HEK293 (cell line): ENCODE measurements around the gene TEKTIP1.

Source experiments
- CTCF ChIA-PET: fragments of 350-600 bp; formaldehyde crosslinking; extraction: SDS; loops from one replicate; lab custom pipeline; 2021; ENCODE audit warnings: antibody characterized with exemption; lab: Yijun Ruan, JAX
- POLR2A ChIA-PET: fragments of 300-600 bp; formaldehyde crosslinking; extraction: SDS; loops from one replicate; lab custom pipeline; 2020; ENCODE audit warnings: antibody characterized with exemption, inconsistent platforms; lab: Yijun Ruan, JAX
- H3K27ac ChIP-seq: fragments of 200-500 bp; sonication (Bioruptor generic); 2 replicates; pipeline ENCODE4 v1.5.1; 2014; ENCODE audit warnings: low read depth, low read length, control low read depth, inconsistent platforms; ENCODE audit errors: extremely low read depth
- H3K36me3 ChIP-seq, 2 experiments: fragments of 200-500 bp in 1 of 2; sonication (Bioruptor generic) in 1 of 2; 1 replicate in 1 of 2; 2 replicates in 1 of 2; pipeline ENCODE4 v1.5.1; 2014 to 2017; ENCODE audit warnings: inconsistent platforms in 2 of 2, low read length in 2 of 2; ENCODE audit not compliant: control insufficient read depth in 2 of 2, insufficient read depth in 1 of 2
- H3K4me1 ChIP-seq: fragments of 200-500 bp; sonication (Bioruptor generic); 2 replicates; pipeline ENCODE4 v1.5.1; 2014; ENCODE audit warnings: mild to moderate bottlenecking, low read length, inconsistent platforms; ENCODE audit not compliant: control insufficient read depth, insufficient read depth
- H3K4me3 ChIP-seq: 2 replicates; pipeline ENCODE4 v1.5.1; 2011; ENCODE audit warnings: low read depth, mild to moderate bottlenecking, control low read depth, low read length, moderate library complexity
- H3K9me3 ChIP-seq: fragments of 200-500 bp; sonication (Bioruptor generic); 2 replicates; pipeline ENCODE4 v1.5.1; 2014; ENCODE audit warnings: low read depth, low read length, inconsistent platforms; ENCODE audit not compliant: control insufficient read depth, insufficient read depth
- AEBP2 ChIP-seq: fragments of 450-650 bp; formaldehyde crosslinking; IDR thresholded peaks from 2 replicates; pipeline ENCODE4 v1.5.1; 2016; ENCODE audit warnings: missing biosample characterization, missing genetic modification characterization, borderline replicate concordance
- RBAK ChIP-seq: fragments of 450-650 bp; formaldehyde crosslinking; IDR thresholded peaks from 2 replicates; pipeline ENCODE4 v1.5.1; 2016; ENCODE audit warnings: missing biosample characterization, missing genetic modification characterization
- ZNF10 ChIP-seq: fragments of 450-650 bp; formaldehyde crosslinking; IDR thresholded peaks from 2 replicates; pipeline ENCODE4 v1.5.1; 2017; ENCODE audit warnings: missing biosample characterization, missing genetic modification characterization
- ZNF138 ChIP-seq: fragments of 450-650 bp; formaldehyde crosslinking; IDR thresholded peaks from 2 replicates; pipeline ENCODE4 v1.5.1; 2016; ENCODE audit warnings: missing biosample characterization, missing genetic modification characterization, borderline replicate concordance
- ZNF146 ChIP-seq: fragments of 450-650 bp; formaldehyde crosslinking; IDR thresholded peaks from 2 replicates; pipeline ENCODE4 v1.5.1; 2016; ENCODE audit warnings: missing biosample characterization, missing genetic modification characterization
- ZNF16 ChIP-seq: fragments of 450-650 bp; formaldehyde crosslinking; IDR thresholded peaks from 2 replicates; pipeline ENCODE4 v1.5.1; 2016; ENCODE audit warnings: low read depth, missing biosample characterization, missing genetic modification characterization
- ZNF2 ChIP-seq: fragments of 450-650 bp; formaldehyde crosslinking; IDR thresholded peaks from 2 replicates; pipeline ENCODE4 v1.5.1; 2016; ENCODE audit warnings: missing biosample characterization, missing genetic modification characterization
- ZNF302 ChIP-seq: fragments of 450-650 bp; formaldehyde crosslinking; IDR thresholded peaks from 2 replicates; pipeline ENCODE4 v1.5.1; 2016; ENCODE audit warnings: missing biosample characterization, missing genetic modification characterization, low read depth
- ZNF335 ChIP-seq: fragments of 450-650 bp; formaldehyde crosslinking; conservative IDR thresholded peaks from 2 replicates; pipeline ENCODE4 v1.5.1; 2016; ENCODE audit warnings: missing biosample characterization, missing genetic modification characterization
- ZNF449 ChIP-seq: fragments of 450-650 bp; formaldehyde crosslinking; IDR thresholded peaks from 2 replicates; pipeline ENCODE4 v1.5.1; 2017; ENCODE audit warnings: missing biosample characterization, mild to moderate bottlenecking, missing genetic modification characterization, moderate library complexity
- ZNF510 ChIP-seq: fragments of 450-650 bp; formaldehyde crosslinking; IDR thresholded peaks from 2 replicates; pipeline ENCODE4 v1.5.1; 2018; ENCODE audit warnings: mild to moderate bottlenecking, missing genetic modification characterization, missing biosample characterization; ENCODE audit not compliant: insufficient replicate concordance
- ZNF514 ChIP-seq: fragments of 450-650 bp; formaldehyde crosslinking; IDR thresholded peaks from 2 replicates; pipeline ENCODE4 v1.5.1; 2016; ENCODE audit warnings: missing biosample characterization, missing genetic modification characterization
- ZNF660 ChIP-seq: fragments of 450-650 bp; IDR thresholded peaks from 2 replicates; pipeline ENCODE4 v1.5.1; 2018; ENCODE audit warnings: missing biosample characterization, mild to moderate bottlenecking, missing genetic modification characterization
- ZNF768 ChIP-seq: fragments of 450-650 bp; formaldehyde crosslinking; IDR thresholded peaks from 2 replicates; pipeline ENCODE4 v1.5.1; 2018; ENCODE audit warnings: missing biosample characterization, mild to moderate bottlenecking, missing genetic modification characterization
- ZNF791 ChIP-seq: fragments of 450-650 bp; formaldehyde crosslinking; IDR thresholded peaks from 2 replicates; pipeline ENCODE4 v1.5.1; 2016; ENCODE audit warnings: missing biosample characterization, missing genetic modification characterization
- TF ChIP-seq, protein P1 (sequence below): fragments of 450-650 bp; formaldehyde crosslinking; optimal IDR thresholded peaks from 2 replicates; pipeline ENCODE3; 2016; ENCODE audit warnings: missing biosample characterization, mild to moderate bottlenecking, missing genetic modification characterization
- TF ChIP-seq, protein P2 (sequence below): fragments of 450-650 bp; formaldehyde crosslinking; IDR thresholded peaks from 2 replicates; pipeline ENCODE4 v1.5.1; 2016; ENCODE audit warnings: missing biosample characterization, missing genetic modification characterization

Gene TEKTIP1

DNA sequence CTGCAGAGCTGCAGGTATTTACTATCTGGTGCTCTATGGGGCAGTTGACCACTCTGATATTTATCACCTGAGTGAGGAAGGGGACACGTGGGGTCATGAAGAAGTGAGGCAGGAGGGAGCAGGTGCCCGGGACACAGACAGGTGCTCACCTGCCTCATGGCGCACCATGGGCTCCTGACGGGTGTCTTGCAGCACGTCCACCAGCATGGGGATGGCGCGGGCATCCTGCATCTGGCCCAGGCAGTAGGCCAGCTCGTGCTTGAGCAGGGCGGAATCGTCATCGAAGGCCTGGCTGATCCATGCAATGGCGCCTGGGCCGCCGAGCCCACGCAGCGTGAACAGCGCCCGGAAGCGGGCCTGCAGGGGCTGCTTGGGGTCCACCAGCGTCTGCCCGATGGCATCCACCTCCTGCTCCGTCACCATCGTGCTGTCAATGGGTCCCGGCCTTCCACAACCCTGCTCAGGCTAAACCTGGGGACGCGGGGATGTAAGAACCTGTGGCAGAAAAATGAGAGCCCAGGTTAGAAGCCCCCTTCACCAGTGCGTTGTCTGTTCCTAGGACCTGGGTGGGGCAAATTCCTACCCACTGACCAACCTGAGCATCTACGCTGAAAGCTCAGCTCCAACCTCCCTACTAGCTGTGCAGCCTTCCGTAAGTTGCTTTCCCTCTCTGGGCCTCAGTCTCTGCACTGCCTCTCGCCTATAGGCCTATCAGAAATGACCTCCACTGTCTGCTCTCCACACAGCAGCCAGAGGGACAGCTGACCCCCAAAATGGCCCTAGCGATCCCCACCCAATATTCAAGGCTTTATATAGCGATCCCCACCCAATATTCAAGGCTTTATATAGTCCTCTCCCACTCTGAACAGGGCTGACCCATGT lies 42.3 kb upstream of the TEKTIP1 start:
- H3K27ac ChIP-seq: no peak overlapping the region
- H3K4me3 ChIP-seq: no peak overlapping the region
- H3K4me1 ChIP-seq: peaks cover 2% of the 10 kb centered on the region
- TF ChIP-seq, protein P1, sequence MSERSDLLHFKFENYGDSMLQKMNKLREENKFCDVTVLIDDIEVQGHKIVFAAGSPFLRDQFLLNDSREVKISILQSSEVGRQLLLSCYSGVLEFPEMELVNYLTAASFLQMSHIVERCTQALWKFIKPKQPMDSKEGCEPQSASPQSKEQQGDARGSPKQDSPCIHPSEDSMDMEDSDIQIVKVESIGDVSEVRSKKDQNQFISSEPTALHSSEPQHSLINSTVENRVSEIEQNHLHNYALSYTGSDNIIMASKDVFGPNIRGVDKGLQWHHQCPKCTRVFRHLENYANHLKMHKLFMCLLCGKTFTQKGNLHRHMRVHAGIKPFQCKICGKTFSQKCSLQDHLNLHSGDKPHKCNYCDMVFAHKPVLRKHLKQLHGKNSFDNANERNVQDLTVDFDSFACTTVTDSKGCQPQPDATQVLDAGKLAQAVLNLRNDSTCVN (tag by site-specific recombination): no peak
- TF ChIP-seq ZNF791 (tag by site-specific recombination) (no peak), ZNF660 (tag by site-specific recombination) (no peak), ZNF768 (peak; percentile 51; the same call in 1 of the 2 replicates)
- H3K9me3 ChIP-seq: no peaks in the 10 kb centered on the region
- POLR2A ChIA-PET: no interaction called here
- H3K36me3 ChIP-seq: peaks cover 7 to 52% of the 10 kb centered on the region in 2 experiments; a peak in 2 of 3 replicates
- CTCF ChIA-PET: no interaction called here

GRCh38 chr19:3497757-3498520 lies 41.0 kb upstream of the TEKTIP1 start:
- Histone ChIP-seq H3K4me1 (peaks cover 2% of the 10 kb centered on the region), H3K36me3 (peaks cover 7 to 39% of the 10 kb centered on the region in 2 experiments; a peak in 2 of 3 replicates), H3K4me3 (no peak overlapping the region), H3K27ac (no peak overlapping the region), H3K9me3 (no peaks in the 10 kb centered on the region)
- POLR2A ChIA-PET: no interaction called here
- CTCF ChIA-PET: interaction anchor here (0.6 to 2.4 kb wide), 2 partner anchors 13 to 25 kb away, joined by 6 to 12 read pairs; no protein-coding TSS in a partner anchor
- TF ChIP-seq ZNF2 (tag by site-specific recombination) (no peak), RBAK (tag by site-specific recombination) (peak; percentile 69; the same call in 1 of the 2 replicates), ZNF302 (tag by site-specific recombination) (no peak), ZNF16 (tag by site-specific recombination) (no peak)

- peaks cover 7 to 24% of the 10 kb centered on the region in 2 experiments; a peak in 2 of 3 replicates for H3K36me3 ChIP-seq
- ChIA-PET POLR2A (interaction anchor here (1.0 to 1.6 kb wide), 4 partner anchors 21 to 224 kb away, joined by 3 to 7 read pairs (median 5); no protein-coding TSS in a partner anchor), CTCF (interaction anchor here (0.7 to 2.4 kb wide), 6 partner anchors 13 to 195 kb away, joined by 3 to 12 read pairs (median 4); no protein-coding TSS in a partner anchor)
- no peak for TF ChIP-seq AEBP2
- TF ChIP-seq ZNF138 (tag by site-specific recombination): no peak
- TF ChIP-seq ZNF146 (tag by site-specific recombination): no peak
- TF ChIP-seq, protein P2, sequence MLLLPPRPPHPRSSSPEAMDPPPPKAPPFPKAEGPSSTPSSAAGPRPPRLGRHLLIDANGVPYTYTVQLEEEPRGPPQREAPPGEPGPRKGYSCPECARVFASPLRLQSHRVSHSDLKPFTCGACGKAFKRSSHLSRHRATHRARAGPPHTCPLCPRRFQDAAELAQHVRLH (tag by site-specific recombination): no peak
- no peak for TF ChIP-seq ZNF510
- no peak for TF ChIP-seq ZNF449 (tag by site-specific recombination)
- TF ChIP-seq ZNF335 (tag by site-specific recombination): peak; percentile 91
- no peak for TF ChIP-seq ZNF514 (tag by site-specific recombination)
- TF ChIP-seq ZNF10 (tag by site-specific recombination): no peak
- H3K4me1 ChIP-seq: peaks cover 2% of the 10 kb centered on the region
- no peaks in the 10 kb centered on the region for H3K9me3 ChIP-seq
- H3K4me3 ChIP-seq: peak overlapping the region; percentile 91
- H3K27ac ChIP-seq: peak overlapping the region; percentile 84
Measured at GRCh38 chr19:3499738-3500428, 39.1 kb upstream of the TEKTIP1 start.
